ENCODE measurements around the gene TNIK.
"Not testable (repeated sequence)": the region's sequence is repeated elsewhere in the genome, so short reads cannot be mapped to it uniquely, and the experiment has no call there.

Gene TNIK

GRCh38 chr3:171374260-171374659, 85.9 kb downstream of the TNIK start:
- H3K27ac ChIP-seq, result no peak overlapping the region
- TF ChIP-seq CTCF (conservative IDR thresholded peaks at IDR 0.05) (no peak), ZFX (IDR thresholded peaks at IDR 0.05) (no peak)

DNA sequence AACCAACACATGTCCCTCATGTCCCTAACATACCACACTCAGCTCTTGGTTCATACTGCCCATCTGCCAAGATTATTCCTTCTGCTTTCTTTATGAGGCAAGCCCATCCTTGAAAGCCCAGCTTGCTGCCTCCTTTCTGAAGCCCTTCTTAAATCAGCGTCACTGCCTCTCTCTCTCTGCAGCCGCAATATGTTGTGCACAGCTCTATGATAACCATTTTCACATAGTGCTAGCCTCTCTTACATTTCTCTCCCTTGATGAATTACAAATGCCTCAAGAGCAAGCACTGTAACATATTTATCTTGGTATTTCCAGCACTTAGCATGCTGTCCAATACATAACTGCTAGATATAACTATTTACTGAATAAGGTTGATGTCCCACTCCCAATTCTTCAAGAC, 86.5 kb downstream of the TNIK start:
- H3K27ac ChIP-seq, result no peak overlapping the region
- no peak for TF ChIP-seq CTCF (conservative IDR thresholded peaks at IDR 0.05)
- no peak for TF ChIP-seq ZFX (IDR thresholded peaks at IDR 0.05)

- H3K27ac ChIP-seq, result no peak overlapping the region
- TF ChIP-seq ZFX (IDR thresholded peaks at IDR 0.05) (no peak), CTCF (conservative IDR thresholded peaks at IDR 0.05) (no peak)
Observed at GRCh38 chr3:171372694-171373093, 87.5 kb downstream of the TNIK start.

DNA sequence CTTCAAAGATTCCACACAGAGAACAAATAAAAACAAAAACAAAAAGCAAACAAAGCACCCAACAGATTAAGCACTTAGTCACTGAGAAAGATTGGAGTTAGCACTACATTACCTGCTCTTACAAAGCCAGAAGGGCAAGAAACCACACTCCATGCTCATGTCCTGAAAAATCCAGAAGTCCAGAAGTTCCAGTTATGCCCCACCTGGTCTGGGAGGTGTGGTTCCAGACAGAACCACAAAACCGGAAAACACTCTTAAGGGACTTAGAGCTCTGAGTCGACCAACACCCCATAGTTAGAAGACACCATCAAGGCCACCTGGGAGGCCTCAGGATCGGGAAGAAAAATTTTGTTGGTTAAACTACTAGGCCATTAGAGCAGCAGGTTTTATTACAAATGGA, 88.9 kb downstream of the TNIK start:
- no peak overlapping the region for H3K27ac ChIP-seq
- TF ChIP-seq ZFX (IDR thresholded peaks at IDR 0.05) (no peak), CTCF (conservative IDR thresholded peaks at IDR 0.05) (no peak)

GRCh38 chr3:171369156-171369555, 91.0 kb downstream of the TNIK start:
- no peak for TF ChIP-seq CTCF (conservative IDR thresholded peaks at IDR 0.05)
- TF ChIP-seq ZFX (IDR thresholded peaks at IDR 0.05), result no peak
- H3K27ac ChIP-seq, result no peak overlapping the region

GRCh38 chr3:171366738-171367137, 93.5 kb downstream of the TNIK start:
- H3K27ac ChIP-seq, result not testable (repeated sequence)

- no peak overlapping the region for H3K27ac ChIP-seq
- no peak for TF ChIP-seq CTCF (conservative IDR thresholded peaks at IDR 0.05)
- no peak for TF ChIP-seq ZFX (IDR thresholded peaks at IDR 0.05)
Observed at GRCh38 chr3:171366043-171366442, 94.2 kb downstream of the TNIK start.

DNA sequence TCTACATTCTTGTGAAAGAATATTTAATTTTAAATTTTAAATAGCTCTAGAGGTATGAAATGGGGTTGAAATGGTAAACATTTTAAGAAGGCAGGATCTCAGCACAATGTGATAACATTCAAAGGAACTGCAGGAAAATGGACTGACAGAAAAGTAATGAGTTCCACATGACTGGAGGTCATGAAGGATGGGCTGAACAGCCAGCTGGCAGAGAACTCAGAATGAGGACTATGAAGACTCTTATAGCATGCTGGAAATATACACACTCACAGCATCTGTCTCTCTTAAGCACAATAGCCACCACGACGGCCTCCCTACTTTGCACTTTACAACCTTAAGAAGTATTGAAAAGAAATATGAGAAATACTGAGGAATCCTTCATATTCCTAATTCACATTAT, 94.7 kb downstream of the TNIK start:
- TF ChIP-seq ZFX (IDR thresholded peaks at IDR 0.05) (no peak), CTCF (conservative IDR thresholded peaks at IDR 0.05) (no peak)

More for the DNA sequence above, 94.7 kb downstream of the TNIK start:
- 0 out of 2 replicates have a peak overlapping the region, but pooled peaks have one; percentile 0 for H3K27ac ChIP-seq
